Suprapubic skin (tissue), 3 donors: ENCODE measurements around the gene BGLAP.

Experiments
- POLR2A ChIP-seq, 2 donors: fragments of 450-650 bp; IDR thresholded peaks; one replicate each; pipeline ENCODE4 v1.6.1; 2017; ENCODE audit warnings: antibody characterized with exemption in 2 of 2, mild to moderate bottlenecking in 2 of 2, moderate library complexity in 2 of 2
- TF ChIP-seq, protein P1 (sequence below), 2 donors: fragments of 200-600 bp in 1 of 2; fragments of 450-650 bp in 1 of 2; sonication (generic) in 1 of 2; IDR thresholded peaks; one replicate each; pipeline ENCODE4 v1.5.1; 2016 to 2019; ENCODE audit warnings: antibody characterized with exemption in 2 of 2, mild to moderate bottlenecking in 1 of 2, moderate library complexity in 1 of 2

DNA sequence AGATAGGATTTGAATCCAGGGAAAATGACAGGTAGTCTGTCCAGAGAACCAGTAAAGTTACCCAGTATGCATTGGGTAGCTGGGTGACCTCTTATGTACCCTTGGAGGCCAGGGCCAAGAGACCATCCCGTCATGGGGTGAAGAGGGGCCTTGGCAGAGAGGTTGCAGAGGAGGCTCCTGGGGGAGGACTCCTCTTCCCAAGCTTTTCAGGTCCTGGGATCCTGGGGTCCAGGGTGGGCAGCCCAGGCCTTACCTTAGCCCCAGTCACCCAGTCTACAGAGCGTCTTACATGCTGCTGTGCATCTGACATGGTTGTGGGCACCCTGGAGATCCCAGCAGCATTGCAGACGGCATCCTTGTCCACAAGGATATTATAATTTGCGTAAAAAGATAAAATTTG is 15.2 kb upstream of the BGLAP start:
- TF ChIP-seq, protein P1, sequence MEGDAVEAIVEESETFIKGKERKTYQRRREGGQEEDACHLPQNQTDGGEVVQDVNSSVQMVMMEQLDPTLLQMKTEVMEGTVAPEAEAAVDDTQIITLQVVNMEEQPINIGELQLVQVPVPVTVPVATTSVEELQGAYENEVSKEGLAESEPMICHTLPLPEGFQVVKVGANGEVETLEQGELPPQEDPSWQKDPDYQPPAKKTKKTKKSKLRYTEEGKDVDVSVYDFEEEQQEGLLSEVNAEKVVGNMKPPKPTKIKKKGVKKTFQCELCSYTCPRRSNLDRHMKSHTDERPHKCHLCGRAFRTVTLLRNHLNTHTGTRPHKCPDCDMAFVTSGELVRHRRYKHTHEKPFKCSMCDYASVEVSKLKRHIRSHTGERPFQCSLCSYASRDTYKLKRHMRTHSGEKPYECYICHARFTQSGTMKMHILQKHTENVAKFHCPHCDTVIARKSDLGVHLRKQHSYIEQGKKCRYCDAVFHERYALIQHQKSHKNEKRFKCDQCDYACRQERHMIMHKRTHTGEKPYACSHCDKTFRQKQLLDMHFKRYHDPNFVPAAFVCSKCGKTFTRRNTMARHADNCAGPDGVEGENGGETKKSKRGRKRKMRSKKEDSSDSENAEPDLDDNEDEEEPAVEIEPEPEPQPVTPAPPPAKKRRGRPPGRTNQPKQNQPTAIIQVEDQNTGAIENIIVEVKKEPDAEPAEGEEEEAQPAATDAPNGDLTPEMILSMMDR (IDR thresholded peaks at IDR 0.05) = no peak
- no peak for TF ChIP-seq POLR2A (IDR thresholded peaks at IDR 0.05)
